Measurements from ENCODE around the gene COL8A1.
A peak's percentile ranks its signal among the peaks of the same experiment; 100 is the strongest.
"Not testable (repeated sequence)": the region's sequence is repeated elsewhere in the genome, so short reads cannot be mapped to it uniquely, and the experiment has no call there.

Gene COL8A1

DNA sequence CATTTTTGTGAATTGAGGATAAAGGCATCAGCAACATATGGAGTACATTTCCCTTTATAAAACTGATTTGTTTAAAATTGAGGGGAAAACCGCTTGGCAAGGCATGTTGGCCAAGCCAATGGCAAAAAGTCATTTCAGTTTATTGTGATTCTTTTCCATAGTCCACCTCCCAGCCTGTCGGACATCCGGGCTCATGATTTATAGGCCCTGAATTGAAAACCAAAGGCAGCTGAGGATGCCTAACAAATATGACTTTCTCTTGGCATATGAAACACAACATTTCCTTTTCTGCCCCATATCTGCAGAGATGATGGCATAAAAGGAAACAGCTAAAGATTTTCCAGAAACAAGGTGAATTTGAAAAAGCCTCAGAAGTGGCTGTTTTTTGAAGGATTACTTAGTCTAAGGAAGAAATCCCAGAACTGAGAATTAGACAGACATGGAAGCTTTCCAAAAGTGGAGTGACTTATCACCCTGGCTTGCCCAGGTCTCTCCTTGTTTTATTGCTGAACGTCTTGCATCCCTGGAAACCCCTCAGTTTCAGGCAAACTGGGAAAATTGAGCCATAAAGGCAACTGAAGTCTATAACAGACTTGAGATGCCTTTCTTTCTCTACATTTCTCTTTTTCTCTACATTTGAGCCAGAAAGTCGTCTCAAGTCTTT, 74.0 kb downstream of the COL8A1 start:
- DNase-seq, result no peak

DNA sequence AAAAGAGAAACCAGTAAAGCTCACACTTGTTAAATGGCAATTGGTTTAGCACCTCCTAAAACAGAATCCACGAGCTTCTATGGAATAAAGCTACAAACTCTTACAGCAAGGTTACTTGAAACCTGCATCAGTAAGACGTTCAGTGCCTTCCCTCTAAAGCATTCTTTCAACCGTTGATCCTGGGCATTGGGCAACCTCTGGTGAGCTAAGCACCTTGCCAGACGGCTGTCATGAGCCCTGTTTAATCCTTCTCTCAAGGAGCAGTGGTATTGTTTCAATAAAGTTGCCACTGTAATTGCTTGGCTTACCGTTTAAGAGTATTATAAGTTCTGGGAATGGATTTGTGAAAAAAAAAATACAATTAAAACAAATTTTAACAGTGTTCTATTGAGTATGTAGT, 75.0 kb downstream of the COL8A1 start:
- DNase-seq, result no peak

DNA sequence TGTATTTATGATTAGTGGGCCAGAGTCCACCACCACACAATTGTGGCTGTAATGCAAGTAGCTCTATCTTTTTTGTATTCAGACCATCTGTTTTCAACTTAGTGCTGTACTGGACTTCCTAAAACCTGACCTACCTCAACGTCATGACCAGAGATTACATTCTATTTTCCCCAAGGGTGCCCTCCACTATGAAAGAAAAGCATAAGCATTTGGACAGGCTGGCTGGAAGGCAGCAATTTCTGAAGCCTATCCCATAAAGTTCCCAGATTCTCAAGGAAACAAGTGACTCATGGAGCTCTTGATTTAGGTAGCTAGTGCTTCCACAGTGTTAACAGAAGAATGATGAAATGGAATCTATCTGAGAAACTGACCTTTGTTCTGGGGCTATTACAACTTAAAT, 75.8 kb downstream of the COL8A1 start:
- no peak for DNase-seq

DNA sequence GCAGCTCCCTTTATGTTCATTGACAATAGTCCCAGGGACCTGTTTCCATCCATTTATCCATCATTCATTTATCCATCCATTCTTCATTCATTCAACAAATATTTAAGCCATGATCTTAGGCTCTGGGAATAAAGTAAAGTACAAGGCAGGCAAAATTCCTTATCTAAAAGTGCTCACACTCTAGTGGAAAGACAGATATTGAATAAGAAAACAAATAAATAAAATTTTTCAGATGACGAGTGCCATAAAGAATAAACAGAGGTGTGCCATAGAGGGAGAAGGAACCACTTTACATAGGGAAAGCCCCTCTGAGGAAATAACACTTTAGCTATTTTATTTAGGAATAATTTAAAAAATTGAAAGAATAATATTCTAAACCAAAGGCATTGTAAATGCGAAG, 76.2 kb downstream of the COL8A1 start:
- no peak for DNase-seq

DNA sequence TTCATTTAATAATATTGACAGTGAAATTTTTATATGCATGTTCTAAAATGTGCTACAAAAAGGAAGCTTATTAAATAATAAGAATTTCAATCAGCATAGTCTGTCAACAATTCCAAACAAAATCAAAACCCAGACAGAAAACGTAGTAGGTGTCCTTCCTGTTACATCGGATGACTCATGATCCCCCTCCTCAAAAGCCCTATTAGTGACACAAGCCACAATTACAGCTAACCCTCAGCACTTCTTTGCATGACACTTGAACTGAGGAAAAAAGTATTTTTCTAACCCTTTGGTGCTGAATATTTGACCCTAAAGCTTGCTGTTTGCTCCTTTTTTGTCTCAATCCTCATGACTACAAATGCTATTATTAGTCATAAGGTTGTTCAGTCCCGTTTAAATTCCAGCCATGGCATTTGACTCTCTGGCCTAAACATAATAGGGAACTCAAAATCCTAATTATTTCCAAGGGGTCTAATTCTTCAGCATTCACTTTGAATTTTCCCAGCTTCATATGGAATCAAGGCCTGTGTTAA, 78.1 kb downstream of the COL8A1 start:
- no peak for DNase-seq

DNA sequence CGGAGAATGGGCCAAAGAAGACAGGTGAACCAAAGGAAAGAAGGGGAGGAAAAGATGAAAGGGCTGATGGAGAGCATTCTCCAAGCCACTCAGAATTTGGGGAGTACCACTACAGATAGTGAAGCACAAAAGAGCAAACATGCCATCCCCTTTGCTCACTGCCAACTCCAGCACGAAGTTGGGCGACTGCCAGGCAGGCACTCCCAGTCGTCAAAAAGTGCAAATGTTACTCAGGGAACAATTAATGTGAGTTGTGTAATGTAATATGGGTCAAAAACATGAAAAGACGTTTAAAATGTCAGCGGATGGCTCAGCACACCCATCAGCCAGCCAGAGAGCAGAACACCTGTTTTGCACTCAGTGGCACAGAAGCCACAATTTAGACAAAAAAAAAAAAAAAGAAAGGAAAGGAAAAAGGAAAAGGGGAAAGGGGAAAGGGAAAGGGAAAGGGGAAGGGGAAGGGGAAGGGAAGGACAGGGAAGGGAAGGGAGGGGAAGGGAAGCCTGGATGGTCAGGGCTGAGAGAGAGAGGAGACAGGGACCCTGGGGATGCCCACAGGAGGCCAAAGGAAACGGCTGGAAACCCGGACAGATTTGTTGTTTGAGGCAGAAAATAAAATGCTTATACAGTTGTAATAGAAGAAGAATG, 82.7 kb downstream of the COL8A1 start:
- no peak for DNase-seq

DNA sequence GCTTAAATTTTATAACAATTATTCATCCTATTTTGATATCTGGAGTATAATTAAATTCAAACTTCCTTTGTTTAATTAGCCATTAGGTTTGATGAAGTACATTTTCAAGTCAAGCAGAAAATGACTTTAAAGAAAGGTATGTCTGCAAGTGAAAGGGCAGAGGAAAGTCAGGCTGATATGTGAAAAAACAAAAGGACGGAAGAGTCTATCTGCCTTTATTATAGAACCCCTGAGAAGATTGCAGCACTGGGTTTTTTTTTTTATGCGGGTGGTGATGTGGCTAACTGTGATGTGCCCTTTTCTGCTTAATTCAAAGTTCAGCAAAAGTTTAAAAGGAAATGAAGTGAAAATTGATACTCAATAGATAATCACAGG, 83.2 kb downstream of the COL8A1 start:
- no peak for DNase-seq

DNA sequence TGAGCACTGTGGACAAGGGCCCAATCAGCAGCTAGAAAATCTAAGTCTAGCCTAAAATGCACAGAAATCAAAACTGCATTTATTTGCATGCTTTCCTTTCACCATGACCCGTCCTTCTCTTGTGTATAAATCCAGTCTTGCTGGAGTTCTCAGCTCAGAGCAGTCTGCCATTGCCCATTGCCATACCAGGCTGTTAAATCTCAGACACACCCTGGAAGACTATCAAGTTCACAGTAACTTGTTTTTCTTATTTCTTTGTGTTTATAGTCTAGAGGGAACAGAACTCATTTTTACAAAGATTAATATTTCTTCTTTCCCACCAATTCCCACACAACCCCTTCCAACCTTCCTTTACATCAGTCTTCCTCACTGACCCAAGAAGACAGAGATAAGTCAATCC, 85.9 kb downstream of the COL8A1 start:
- DNase-seq, result no peak

DNA sequence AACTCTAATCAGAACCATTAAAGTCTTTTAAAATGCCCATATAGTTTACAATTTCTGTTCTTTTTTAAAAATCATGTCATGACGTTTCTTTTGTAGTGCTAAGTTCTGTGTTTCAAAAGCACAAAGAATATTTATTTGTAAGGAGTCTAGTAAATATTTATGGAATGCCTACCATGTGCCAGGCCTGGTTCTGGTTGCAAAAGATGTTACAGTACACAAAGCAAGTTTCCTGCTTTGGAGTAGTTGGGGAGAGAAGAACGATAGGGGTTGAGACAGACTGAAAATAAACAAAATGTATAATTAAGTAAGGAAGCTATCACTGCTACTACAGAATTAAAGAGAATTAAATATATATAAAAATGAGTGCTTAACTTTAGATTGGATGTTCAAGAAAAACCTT, 92.5 kb downstream of the COL8A1 start:
- DNase-seq, result no peak

DNA sequence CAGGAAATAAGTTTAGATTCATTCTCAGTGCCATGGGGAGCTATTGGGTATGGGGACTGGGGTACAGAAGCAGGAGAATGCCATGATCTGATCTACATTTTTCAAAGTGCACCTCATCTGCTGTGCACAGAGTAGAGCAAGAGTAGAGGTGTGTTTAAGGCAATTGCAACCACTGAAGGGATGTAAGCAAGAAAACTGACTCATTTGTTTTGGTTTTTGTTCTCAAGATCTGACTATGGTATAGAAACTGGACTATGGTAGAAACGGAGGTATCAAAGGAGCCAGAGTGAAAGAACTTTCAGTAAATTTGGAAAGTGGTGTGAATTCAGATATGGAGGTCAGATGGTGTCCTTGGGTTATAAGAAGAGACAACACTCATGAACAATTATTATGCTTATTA, 93.1 kb downstream of the COL8A1 start:
- DNase-seq, result no peak

DNA sequence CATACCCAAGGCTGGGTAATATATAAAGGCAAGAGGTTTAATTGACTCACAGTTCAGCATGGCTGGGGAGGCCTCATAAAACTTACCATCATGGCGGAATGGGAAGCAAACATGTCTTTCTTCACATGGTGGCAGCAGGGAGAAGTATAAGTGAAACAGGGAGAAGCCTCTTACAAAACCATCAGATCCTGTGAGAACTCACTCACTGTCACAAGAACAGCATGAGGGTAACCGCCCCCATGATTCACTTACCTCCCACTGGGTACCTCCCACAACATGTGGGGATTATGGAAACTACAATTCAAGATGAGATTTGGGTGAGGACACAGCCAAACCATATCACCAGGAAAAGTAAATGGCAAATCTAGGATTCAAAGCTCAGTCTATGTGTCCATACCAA, 102.0 kb downstream of the COL8A1 start:
- not testable (repeated sequence) for DNase-seq

DNA sequence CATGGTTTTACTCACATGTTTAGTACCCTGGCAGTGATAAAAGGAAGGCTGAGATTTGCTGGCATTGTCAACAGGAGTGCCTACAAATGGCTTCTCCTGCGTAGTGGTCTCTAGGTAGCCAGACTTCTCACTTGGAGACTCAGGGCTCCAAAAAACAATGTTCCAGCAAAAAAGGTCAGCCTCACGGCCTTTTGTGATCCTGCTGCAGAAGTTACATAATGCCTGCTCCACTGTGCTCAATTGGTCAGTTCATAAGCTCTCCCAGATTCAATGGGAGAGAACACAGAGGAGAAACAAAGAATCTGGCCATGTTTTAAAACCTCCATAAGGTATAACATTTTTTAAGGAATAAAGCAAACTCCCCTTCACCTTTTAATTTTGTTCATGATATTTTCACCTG, 103.2 kb downstream of the COL8A1 start:
- DNase-seq, result no peak

DNA sequence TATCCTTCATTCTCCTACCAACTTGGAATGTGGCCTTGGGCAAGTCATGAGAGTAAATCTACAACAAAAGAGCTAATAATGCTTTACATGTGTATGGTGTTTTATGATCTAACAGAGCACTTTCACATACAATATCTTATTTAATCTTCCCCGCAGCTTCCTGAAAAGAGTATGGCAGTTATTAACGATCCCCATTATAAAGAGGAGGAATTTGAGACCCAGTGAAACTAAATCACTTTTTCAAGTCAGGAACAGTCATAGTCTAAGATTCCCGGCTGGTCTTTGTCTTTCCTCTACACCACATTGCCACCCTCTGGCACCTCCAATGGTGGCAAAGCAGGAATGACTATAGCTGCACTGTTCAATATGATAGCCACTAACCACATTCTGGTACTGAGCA, 109.5 kb downstream of the COL8A1 start:
- no peak for DNase-seq

DNA sequence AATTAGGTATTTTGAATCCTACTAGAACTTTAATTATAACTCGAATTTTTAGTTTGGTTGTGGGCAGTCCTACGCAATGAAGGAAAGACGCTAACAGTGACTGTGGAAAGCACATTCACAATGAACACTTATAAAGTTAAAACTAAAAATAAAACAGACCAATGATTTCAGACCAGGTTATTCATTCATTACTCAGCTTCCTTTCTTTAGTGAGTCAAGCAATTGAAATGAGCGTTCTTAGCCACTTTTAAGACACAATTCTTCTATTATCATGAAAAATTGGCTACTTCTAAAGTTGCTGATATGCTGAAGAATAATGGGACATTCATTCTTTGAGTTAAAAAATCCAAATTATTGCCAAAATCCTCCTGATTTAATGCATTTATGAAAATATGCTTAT, 113.3 kb downstream of the COL8A1 start:
- DNase-seq, result no peak

DNA sequence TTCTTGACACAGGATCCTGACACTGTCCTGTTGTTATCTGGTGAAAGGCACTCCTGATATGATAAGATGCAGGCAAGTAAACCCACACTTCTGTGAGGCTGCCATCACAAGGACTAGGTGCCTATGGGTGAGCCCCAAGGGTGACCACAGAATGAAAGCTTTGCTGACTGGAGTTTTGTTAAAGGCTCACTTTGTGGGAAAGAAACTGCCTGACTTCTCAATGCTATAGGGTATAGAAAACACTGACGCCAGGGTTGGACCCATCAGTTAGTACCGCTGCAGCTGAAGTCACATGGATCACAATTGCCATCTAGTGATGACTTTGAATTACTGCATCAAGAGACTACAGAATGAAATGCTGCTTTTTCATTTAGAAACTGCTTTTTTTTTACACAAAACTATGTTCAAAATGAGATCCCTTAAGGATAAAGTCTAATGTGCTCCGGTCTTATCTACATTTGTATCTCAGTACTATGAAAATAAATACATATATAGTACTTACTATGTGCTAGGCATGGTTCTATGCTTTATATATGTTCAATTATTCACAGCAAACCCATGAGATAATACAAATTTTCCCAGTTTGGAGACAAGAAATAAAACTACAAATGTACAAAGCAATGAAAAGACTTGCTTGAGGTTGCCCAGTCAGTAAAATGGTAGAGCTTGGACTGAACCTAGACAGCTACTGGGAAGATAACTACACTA, 115.0 kb downstream of the COL8A1 start:
- peak; percentile 19 for DNase-seq

DNA sequence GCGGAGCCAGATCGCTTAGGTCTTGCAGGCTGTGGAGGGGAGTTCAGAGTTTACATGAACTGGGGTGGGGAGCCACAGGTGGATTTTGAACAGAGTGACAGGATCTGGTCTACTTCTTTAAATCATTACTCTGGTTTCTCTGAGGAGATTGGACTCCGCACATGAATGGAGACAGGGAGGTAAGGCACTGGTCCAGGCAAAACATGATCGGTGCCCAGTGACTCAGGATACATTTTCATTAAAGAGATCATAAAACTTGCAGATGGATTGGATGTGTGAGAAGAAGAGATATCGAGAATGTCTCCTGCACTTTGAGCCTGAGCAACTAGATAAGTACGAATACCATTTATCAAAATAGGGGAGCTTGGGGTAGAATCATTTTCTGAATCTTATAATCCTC, 117.4 kb downstream of the COL8A1 start:
- no peak for DNase-seq

DNA sequence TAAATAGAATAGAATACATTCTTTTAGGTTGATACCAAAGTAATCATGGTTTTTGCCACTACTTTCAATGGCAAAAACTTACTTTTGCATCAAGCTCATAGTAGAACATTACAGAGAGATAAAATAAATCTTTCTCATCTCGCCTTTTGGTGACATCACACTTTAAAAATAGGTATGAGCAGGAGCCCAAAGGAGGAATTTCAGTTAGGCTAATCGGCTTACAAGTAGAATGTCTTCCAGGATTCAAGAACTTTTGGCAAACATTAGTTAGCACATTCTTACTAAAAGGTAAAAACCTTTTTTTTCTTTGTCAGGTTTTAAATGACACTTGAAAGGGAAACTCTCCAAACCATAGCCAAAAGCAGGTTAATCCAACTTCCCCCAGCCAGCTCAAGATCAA, 119.6 kb downstream of the COL8A1 start:
- DNase-seq, result no peak

DNA sequence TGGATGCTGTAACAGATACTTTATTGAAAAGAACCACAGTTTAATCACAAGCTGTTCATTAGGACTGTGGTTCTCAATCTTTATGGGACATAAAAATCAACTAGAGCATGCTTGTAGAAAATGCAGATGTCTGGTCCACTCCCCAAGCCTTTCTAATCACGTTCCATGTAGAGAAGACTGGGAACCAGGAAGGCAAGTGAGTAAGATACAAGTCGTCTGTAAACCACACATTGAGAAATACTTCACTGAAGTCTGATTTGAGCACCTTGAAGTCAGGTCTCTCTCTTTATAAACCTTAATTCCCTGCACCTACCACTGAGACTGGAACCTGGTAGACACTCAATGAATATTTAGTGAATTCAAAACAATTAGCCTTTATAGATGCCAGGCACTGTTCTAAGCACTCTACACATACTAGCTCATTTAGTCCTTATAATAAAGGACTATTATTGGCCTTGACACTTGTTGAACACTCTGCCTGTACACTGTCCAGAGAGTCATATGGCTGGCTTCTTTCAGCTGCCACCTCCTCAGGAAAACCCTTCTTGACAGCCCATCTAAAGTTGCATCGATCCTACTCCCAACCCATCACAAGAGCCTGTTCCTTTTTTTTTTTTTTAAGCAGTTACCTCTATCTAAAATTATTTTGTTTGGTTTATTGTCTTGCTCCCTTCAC, 120.2 kb downstream of the COL8A1 start:
- DNase-seq, result no peak

DNA sequence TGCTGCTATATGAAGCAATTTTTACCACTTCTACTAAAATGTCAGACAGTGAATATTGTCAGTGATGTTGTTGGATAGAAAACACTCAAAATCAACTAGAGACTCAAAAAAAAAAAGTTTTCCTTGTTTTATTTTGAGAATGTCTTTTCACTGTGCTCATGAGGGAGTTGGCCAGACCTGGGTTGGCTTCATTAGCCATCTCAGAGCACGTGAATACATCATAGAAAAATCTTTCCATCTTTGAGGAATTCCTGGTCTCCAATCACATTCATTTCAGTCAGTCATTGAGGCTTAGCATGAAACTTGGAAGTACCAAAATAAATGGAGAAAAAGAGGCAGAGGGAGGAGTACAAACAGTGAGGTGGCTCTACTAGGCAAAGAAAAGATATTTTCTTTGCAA, 121.6 kb downstream of the COL8A1 start:
- no peak for DNase-seq

DNA sequence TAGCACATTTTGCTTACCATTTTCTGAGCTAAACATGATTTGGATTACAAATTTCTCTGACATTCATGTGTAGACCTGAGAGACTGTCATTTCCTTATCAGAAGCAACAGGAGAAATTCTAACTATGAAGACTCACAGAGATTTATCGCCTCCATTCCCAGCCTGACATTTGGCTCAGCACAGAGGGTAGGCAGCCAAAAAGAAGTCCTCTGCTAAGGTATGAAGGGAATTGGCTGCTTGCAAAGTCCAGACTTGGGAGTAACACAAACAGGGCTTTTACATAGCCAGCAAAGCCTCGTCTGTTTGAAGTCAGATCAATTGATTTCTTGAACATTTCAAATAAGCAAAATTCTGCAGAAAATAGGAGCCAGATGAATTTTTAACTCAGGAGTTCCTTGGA, 122.2 kb downstream of the COL8A1 start:
- DNase-seq, result no peak

DNA sequence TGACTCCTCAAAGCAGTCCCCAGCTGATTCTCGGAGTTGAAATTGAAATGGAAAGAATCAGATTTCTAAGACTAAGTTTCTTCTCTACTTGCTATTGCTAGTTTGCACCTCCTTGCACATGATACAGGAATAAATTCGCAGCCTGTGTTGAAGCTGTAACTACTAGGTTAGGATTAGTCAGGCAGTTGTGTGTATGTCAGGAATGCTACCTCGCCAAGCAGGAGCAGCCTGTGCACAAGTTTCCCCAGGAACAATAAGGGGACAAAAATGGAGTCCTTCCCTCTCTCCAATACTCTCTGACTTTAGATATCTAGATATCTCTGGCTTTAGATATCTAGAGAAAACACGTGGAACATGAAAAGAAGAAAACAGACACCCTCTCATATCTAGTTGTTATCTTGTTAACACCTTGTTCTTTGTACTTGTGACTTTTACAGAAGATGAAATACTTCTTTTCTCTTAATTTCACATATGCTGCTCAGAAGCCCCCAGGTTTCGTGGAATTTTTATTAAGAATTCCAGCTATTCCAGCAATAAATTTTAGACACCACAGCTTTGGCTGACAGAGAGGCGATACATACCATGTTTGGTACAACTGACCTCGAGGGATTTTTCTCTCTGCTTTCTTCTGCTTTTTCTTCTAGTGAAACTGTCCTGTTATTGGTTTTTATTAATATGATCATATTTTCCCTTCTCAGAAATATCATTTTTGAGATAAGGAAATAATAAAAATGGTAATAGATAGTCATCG, 123.2 kb downstream of the COL8A1 start:
- DNase-seq, result no peak

DNA sequence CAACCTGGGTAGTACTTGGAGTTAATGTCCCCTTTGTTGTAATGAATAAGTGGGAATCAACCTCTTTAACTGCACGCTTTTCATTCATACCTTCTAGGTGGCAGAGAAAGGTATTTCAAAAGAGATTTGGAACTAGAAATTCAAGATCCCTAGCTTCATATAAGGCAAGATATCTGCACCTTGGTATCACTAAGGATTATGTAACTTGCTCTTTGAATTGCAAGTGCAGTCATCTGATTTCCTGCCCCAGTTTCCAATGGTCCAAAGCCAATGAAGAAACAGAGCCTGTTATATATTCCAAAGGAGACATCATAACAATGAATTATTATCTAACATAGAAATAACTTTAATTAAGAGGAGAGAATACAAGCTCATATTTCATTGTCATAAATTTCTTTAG, 124.5 kb downstream of the COL8A1 start:
- DNase-seq, result no peak

DNA sequence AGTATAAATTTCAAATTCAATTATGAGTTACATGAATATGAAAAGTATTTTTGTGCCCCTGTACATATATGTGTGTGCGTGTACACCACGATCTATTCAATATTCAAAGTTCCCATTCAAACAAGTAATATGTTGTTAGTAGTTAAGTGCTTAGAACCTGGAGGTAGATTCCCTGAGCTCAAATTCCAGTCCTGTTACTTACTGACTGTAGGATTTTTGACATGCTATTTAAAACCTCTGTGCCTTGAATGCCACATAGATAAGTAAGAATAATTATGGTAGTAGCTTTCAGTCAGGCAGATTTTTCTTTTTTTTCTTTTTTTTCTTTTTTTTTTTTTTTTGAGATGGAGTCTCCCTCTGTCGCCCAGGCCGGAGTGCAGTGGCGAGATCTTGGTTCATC, 126.0 kb downstream of the COL8A1 start:
- no peak for DNase-seq
